ENCODE data around the gene CHST11.

DNA sequence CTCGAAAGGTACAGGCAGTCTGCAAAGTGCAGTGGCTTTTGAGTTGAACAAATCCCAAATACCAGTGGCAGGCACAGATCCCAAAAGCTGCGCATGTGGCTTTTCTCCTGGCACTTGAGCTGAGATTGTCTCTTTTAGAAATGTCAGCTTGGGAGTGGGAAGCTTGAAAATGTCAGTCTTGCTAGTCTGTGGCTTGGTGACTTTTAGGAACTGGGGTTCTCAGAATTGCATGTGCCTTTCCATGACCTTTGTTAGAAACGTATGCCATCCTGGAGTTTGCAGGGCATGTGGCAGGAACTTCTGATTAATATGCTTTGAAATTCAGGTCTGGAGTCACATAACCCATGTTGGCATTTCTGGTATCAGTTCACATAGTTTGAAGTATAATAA lies 182.1 kb downstream of the CHST11 start:
- TF ChIP-seq, protein P1, sequence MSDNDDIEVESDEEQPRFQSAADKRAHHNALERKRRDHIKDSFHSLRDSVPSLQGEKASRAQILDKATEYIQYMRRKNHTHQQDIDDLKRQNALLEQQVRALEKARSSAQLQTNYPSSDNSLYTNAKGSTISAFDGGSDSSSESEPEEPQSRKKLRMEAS (IDR thresholded peaks at IDR 0.05) = no peak
- TF ChIP-seq CTCF (IDR thresholded peaks at IDR 0.05; ENCODE audit: low read depth, low read length, missing input control) (no peak), FOXA1 (IDR thresholded peaks at IDR 0.05) (no peak), YY1 (IDR thresholded peaks at IDR 0.05) (no peak), JUND (IDR thresholded peaks at IDR 0.05) (no peak)
- TF ChIP-seq, protein P2, sequence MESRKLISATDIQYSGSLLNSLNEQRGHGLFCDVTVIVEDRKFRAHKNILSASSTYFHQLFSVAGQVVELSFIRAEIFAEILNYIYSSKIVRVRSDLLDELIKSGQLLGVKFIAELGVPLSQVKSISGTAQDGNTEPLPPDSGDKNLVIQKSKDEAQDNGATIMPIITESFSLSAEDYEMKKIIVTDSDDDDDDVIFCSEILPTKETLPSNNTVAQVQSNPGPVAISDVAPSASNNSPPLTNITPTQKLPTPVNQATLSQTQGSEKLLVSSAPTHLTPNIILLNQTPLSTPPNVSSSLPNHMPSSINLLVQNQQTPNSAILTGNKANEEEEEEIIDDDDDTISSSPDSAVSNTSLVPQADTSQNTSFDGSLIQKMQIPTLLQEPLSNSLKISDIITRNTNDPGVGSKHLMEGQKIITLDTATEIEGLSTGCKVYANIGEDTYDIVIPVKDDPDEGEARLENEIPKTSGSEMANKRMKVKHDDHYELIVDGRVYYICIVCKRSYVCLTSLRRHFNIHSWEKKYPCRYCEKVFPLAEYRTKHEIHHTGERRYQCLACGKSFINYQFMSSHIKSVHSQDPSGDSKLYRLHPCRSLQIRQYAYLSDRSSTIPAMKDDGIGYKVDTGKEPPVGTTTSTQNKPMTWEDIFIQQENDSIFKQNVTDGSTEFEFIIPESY (IDR thresholded peaks at IDR 0.05) = no peak

Data from liver (tissue), 3 donors.